ENCODE measurements around the gene PP2D1. TPM values are rescaled to one million over a fixed set of nuclear protein-coding genes. Genes with fewer than 3 reads are reported as not detected.

The PP2D1 gene
- total and polyA plus RNA-seq, 2 of the 8 experiments (the other 6 are each of a cell fraction or from before 2014, with no cell fraction given) = not detected

DNA sequence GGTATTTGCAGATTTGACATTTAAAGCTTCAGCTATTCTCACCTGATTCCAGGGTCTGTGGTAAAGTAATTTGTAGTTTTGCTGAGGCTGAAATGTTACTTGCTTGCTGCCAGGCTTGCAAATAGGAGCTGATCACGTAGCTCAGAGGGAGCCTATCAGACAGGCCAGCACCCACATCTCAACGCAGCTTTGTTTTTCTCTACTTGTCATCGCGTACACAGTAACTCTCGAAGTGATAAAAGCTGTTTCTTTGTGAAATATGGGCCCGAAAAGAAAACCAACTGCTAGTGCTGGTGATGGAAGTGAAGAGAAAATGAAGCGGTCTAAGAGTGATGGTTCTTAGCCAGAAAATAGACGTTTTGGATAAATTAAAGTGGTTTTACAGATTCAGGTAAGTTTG lies 41.7 kb downstream of the PP2D1 start:
- Histone ChIP-seq H3K23ac (ENCODE audit: insufficient read length) (no peak overlapping the region), H2AK5ac (ENCODE audit: low read depth, low read length) (no peak overlapping the region), H3K27me3 (replicated peaks in 1 of 4; ENCODE audit: control insufficient read depth in 3 of 4, extremely low read depth in 1 of 4, insufficient read depth in 3 of 4, low read length in 3 of 4) (no peaks in the 10 kb centered on the region), H3K18ac (ENCODE audit: extremely low read depth, low read length) (no peak overlapping the region), H3K23me2 (ENCODE audit: low read depth, low read length) (no peaks in the 10 kb centered on the region), H3K79me2 (ENCODE audit: control insufficient read depth in 1 of 2, insufficient read depth in 2 of 2, low read length in 2 of 2) (peaks cover 2 to 79% of the 10 kb centered on the region in 2 experiments; a peak in 3 of 4 replicates), H3K14ac (ENCODE audit: insufficient read length) (no peak overlapping the region), H3K4me2 (ENCODE audit: insufficient read depth in 1 of 2, low read depth in 2 of 2, low read length in 2 of 2) (no peak overlapping the region), H3K27ac (ENCODE audit: low read depth, low read length) (no peak overlapping the region), H3K4me3 (ENCODE audit: extremely low read depth in 1 of 4, insufficient read depth in 2 of 4, low read depth in 3 of 4, low read length in 4 of 4) (no peak overlapping the region), H4K20me1 (replicated peaks in 1 of 2; ENCODE audit: control insufficient read depth in 1 of 2, insufficient read depth in 2 of 2, low read length in 2 of 2) (peaks cover 0 to 4% of the 10 kb centered on the region in 2 experiments), H2BK5ac (ENCODE audit: low read depth, low read length) (no peak overlapping the region), H4K8ac (ENCODE audit: extremely low read depth, insufficient read depth, low read length) (no peak overlapping the region), H2BK120ac (replicated peaks; ENCODE audit: low read depth, low read length) (no peak overlapping the region), H3K56ac (replicated peaks; ENCODE audit: insufficient read length, low read depth, low read length) (no peak overlapping the region), H4K5ac (ENCODE audit: insufficient read length, low read depth, low read length) (no peak overlapping the region), H4K91ac (replicated peaks; ENCODE audit: insufficient read length, low read length) (no peak overlapping the region), H2BK20ac (ENCODE audit: low read length) (no peak overlapping the region), H3K9me3 (ENCODE audit: insufficient read depth in 2 of 2, low read depth in 1 of 2, low read length in 1 of 2) (no peaks in the 10 kb centered on the region), H2AFZ (ENCODE audit: low read length) (no peak overlapping the region), H2BK15ac (ENCODE audit: low read length) (no peak overlapping the region), H3K4ac (replicated peaks; ENCODE audit: insufficient read length, low read depth, low read length) (no peak overlapping the region), H3K4me1 (replicated peaks in 1 of 4; ENCODE audit: control insufficient read depth in 3 of 4, insufficient read depth in 4 of 4, low read length in 3 of 4) (no peaks in the 10 kb centered on the region), H3K9ac (replicated peaks in 1 of 4; ENCODE audit: extremely low read depth in 1 of 4, low read depth in 3 of 4, low read length in 3 of 4) (no peak overlapping the region), H2BK12ac (ENCODE audit: low read depth, low read length) (no peak overlapping the region), H3K36me3 (ENCODE audit: control insufficient read depth in 2 of 4, insufficient read depth in 4 of 4, low read length in 3 of 4) (peaks cover 0 to 27% (median 2%) of the 10 kb centered on the region in 4 experiments; a peak in 5 of 8 replicates), H3K79me1 (ENCODE audit: low read depth, low read length) (no peaks in the 10 kb centered on the region; the same call in 1 of the 2 replicates)
- CTCF ChIA-PET (ENCODE audit: partially characterized antibody) = no interaction called here
- no peak for DNase-seq (ENCODE audit: low read depth in 1 of 2, low spot score in 2 of 2)
- POLR2A ChIA-PET (ENCODE audit: partially characterized antibody) = interaction anchor here (1.7 kb wide), 1 partner anchor 15 kb away, joined by 3 read pairs; no protein-coding TSS in a partner anchor
- TF ChIP-seq KDM4A (IDR thresholded peaks at IDR 0.05; ENCODE audit: low read depth, low read length, severe bottlenecking) = no peak
- no peak for TF ChIP-seq NANOG (IDR thresholded peaks at IDR 0.05; ENCODE audit: insufficient read depth, low read depth, low read length, poor library complexity, severe bottlenecking)
- no peak for TF ChIP-seq TAF7 (optimal IDR thresholded peaks at IDR 0.05; ENCODE audit: borderline replicate concordance, low read depth, low read length)
- TF ChIP-seq JUND (IDR thresholded peaks at IDR 0.05; ENCODE audit: low read length) = no peak
- no peak for TF ChIP-seq SUZ12 (IDR thresholded peaks at IDR 0.05; ENCODE audit: low read length)
- TF ChIP-seq SP2 (IDR thresholded peaks at IDR 0.05; ENCODE audit: low read length) = no peak
- TF ChIP-seq KDM1A (IDR thresholded peaks at IDR 0.05; ENCODE audit: borderline replicate concordance, low read length) = no peak
- TF ChIP-seq, protein P1, sequence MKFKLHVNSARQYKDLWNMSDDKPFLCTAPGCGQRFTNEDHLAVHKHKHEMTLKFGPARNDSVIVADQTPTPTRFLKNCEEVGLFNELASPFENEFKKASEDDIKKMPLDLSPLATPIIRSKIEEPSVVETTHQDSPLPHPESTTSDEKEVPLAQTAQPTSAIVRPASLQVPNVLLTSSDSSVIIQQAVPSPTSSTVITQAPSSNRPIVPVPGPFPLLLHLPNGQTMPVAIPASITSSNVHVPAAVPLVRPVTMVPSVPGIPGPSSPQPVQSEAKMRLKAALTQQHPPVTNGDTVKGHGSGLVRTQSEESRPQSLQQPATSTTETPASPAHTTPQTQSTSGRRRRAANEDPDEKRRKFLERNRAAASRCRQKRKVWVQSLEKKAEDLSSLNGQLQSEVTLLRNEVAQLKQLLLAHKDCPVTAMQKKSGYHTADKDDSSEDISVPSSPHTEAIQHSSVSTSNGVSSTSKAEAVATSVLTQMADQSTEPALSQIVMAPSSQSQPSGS (IDR thresholded peaks at IDR 0.05; ENCODE audit: low read length) = no peak
- no peak for TF ChIP-seq ASH2L (IDR thresholded peaks at IDR 0.05; ENCODE audit: low read length)
- TF ChIP-seq ATF3 (IDR thresholded peaks at IDR 0.05; ENCODE audit: insufficient read depth, low read depth, low read length) = no peak
- 90% methylated on average over 8 of the region's 8 CpGs; no CpG with 5 or more reads in 1 of the 2 experiments for WGBS, 2 experiments (ENCODE audit: extremely low coverage in 1 of 2, insufficient coverage in 1 of 2, insufficient read length in 1 of 2, insufficient replicate concordance in 2 of 2, low coverage in 1 of 2, low lambda C conversion rate in 2 of 2, missing lambda C conversion rate in 1 of 2)
- FAIRE-seq = no peak

Data from H1 (cell line).